Measurements from ENCODE around the gene STARD10. TPM values are rescaled to one million over a fixed set of nuclear protein-coding genes. Genes with fewer than 3 reads are reported as not detected.

Gene STARD10, protein sequence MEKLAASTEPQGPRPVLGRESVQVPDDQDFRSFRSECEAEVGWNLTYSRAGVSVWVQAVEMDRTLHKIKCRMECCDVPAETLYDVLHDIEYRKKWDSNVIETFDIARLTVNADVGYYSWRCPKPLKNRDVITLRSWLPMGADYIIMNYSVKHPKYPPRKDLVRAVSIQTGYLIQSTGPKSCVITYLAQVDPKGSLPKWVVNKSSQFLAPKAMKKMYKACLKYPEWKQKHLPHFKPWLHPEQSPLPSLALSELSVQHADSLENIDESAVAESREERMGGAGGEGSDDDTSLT
- 100 to 1,000 TPM; 282 to 525 (median 330) TPM for total RNA-seq
- long read RNA-seq, transcript STARD10-210 (7 exons, 1,100 nt), result minor isoform, 11 of 136 reads
- long read RNA-seq, transcript STARD10-217 (3 exons, 506 nt), result major isoform, 87 of 136 reads
- long read RNA-seq, partial matches to known transcripts, result 29 of 136 reads
- long read RNA-seq, other reads (novel, unspliced or antisense), result 6 of 136 reads

DNA sequence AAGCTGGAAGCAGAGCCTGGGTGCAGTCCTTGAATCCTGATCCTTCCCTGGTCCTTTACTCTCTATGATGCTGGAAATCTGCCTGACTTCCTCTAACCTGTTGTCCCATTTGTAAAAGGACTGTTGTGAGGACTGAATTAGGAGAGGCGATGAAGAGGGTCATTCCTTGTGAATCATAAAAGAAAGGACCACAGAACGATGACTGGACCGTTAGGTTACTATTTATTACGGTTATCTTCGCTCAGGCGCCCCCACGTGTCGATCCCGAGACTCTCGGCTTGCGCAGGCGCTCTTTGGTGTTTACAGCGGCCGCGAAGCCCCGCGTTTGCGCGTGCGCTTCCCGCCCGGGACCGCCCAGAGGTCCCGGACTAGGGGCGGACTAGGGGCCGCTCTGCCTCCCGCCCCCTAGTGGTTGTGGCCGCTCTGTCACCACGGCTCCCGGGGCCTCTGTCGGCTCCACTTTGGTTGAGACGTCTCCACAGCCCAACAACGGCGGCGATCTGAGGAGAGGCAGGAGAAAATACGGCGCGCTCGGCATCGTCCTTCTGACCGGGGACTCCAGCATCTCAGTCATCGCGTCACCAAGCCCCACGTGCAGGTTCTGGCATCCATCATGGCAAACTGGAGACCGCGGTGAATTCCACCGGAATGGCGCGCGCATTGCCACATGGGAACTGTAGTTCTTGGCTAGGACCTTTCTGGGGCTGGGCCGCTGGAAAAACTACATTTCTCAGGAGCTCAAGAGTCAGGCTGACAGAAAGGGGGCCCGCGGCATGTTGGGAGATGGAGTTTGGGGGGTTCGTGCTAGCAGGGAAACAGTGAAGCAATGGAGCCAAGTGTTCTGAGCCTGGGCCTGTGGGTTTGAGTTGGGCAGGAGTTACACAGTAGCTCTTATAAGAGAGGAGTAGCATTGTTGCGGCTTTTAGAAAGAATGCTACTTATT, at the start of gene STARD10:
Gene STARD10 (minus strand): TSS at position 623 of the 943 bp plus-strand sequence. CDS start 12,866 bp downstream, outside the sequence.
- Histone ChIP-seq H3K4me1 (peaks cover 0 to 44% (median 11%) of the 10 kb centered on the region in 4 donors), H3K4me3 (peak within 1 kb of the TSS; percentile 57 to 74 (median 70)), H3K27me3 (no peaks in the 10 kb centered on the region), H3K27ac (peak within 1 kb of the TSS; percentile 55 to 84 (median 80)), H3K9me3 (no peaks in the 10 kb centered on the region), H3K36me3 (no peaks in the 10 kb centered on the region)
- intact Hi-C loops (cut with DNase I), result loop anchor here in 1 of 2 donors (5.0 kb wide), 1 partner anchor 66 kb away; no protein-coding TSS in a partner anchor
- DNase-seq (peak; percentile 97), ATAC-seq (peak; percentile 91 to 96 (median 93))
- WGBS (ENCODE audit: insufficient coverage, low coverage, low lambda C conversion rate, missing lambda C conversion rate), result under 1% methylated on average over 26 of the region's 55 CpGs
- TF ChIP-seq, protein P1, sequence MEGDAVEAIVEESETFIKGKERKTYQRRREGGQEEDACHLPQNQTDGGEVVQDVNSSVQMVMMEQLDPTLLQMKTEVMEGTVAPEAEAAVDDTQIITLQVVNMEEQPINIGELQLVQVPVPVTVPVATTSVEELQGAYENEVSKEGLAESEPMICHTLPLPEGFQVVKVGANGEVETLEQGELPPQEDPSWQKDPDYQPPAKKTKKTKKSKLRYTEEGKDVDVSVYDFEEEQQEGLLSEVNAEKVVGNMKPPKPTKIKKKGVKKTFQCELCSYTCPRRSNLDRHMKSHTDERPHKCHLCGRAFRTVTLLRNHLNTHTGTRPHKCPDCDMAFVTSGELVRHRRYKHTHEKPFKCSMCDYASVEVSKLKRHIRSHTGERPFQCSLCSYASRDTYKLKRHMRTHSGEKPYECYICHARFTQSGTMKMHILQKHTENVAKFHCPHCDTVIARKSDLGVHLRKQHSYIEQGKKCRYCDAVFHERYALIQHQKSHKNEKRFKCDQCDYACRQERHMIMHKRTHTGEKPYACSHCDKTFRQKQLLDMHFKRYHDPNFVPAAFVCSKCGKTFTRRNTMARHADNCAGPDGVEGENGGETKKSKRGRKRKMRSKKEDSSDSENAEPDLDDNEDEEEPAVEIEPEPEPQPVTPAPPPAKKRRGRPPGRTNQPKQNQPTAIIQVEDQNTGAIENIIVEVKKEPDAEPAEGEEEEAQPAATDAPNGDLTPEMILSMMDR (IDR thresholded peaks at IDR 0.05), result peak; percentile 98 to 100 (median 99)
- no peak for TF ChIP-seq POLR2A (IDR thresholded peaks at IDR 0.05)

DNA sequence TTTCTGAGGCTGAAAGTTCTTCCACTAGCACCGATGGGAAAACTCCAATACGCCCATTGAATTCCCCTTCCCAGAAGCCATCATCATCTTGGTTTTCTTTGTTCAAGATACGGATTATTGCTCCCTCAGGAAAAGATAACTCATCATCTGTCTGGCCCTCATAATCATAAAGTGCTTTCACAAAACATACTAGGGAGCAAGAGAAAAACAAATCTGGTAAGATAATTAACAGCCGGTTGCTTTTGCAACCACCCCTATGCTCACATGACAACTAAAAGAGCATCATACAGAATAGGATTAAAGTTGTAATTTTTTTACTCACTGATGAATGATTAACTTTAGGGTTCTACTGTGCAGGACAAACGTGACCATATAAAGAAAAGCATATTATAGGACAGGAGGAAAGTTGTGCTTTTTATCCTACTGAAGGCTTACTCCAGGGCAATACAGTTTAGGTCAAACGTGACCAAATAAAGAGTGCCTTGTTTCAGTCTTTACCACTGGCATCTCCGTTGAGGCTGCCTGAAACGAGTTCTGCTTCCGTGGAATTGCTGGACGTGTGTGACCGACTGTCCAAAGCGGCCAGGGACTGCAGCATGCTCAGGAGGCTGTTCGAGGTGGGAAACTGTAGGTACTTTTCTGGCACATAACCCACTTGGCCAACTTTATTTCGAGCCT, 48.9 kb upstream of the STARD10 start:
- Histone ChIP-seq H3K9me3 (no peaks in the 10 kb centered on the region), H3K36me3 (peaks cover 0 to 60% (median 9%) of the 10 kb centered on the region in 4 donors), H3K4me1 (no peaks in the 10 kb centered on the region), H3K27ac (no peak overlapping the region), H3K4me3 (no peak overlapping the region), H3K27me3 (no peaks in the 10 kb centered on the region)
- TF ChIP-seq, protein P1 (IDR thresholded peaks at IDR 0.05), result no peak
- no peak for TF ChIP-seq POLR2A (IDR thresholded peaks at IDR 0.05)
- 82% methylated on average over 8 of the region's 14 CpGs for whole genome bisulfite sequencing (ENCODE audit: insufficient coverage, low coverage, low lambda C conversion rate, missing lambda C conversion rate)
- intact Hi-C loops (cut with DNase I), result no loop called here
- ATAC-seq (no peak), DNase-seq (no peak)

DNA sequence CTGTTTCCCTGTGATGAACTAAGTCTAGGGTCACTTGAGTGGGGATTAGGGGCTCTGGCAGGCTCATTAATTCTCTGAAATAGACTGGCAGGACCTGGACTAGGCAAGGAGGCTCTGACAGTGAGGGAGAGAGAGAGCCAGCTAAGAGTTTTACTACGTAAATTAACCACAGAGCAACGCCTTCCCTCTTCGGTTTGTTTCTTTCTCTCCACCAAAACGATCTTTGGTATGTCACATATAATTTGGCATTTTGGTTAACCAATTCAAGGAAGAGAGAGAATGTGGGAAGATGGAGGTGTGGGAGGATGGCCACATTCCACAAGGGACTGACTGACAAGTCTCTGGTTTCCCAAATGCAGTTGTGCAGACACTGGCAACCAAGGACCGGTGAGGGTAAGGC, 48.3 kb upstream of the STARD10 start:
- H3K4me1 ChIP-seq, result no peaks in the 10 kb centered on the region
- H3K9me3 ChIP-seq, result no peaks in the 10 kb centered on the region
- H3K27me3 ChIP-seq, result no peaks in the 10 kb centered on the region
- peaks cover 0 to 67% (median 12%) of the 10 kb centered on the region in 4 donors for H3K36me3 ChIP-seq
- ATAC-seq, result no peak
- no peak for DNase-seq
- WGBS (ENCODE audit: insufficient coverage, low coverage, low lambda C conversion rate, missing lambda C conversion rate), result 86% methylated on average over 5 of the region's 5 CpGs
- no peak overlapping the region for H3K27ac ChIP-seq
- no peak overlapping the region for H3K4me3 ChIP-seq
- TF ChIP-seq, protein P1 (IDR thresholded peaks at IDR 0.05), result no peak
- no peak for TF ChIP-seq POLR2A (IDR thresholded peaks at IDR 0.05)
- intact Hi-C loops (cut with DNase I), result no loop called here

DNA sequence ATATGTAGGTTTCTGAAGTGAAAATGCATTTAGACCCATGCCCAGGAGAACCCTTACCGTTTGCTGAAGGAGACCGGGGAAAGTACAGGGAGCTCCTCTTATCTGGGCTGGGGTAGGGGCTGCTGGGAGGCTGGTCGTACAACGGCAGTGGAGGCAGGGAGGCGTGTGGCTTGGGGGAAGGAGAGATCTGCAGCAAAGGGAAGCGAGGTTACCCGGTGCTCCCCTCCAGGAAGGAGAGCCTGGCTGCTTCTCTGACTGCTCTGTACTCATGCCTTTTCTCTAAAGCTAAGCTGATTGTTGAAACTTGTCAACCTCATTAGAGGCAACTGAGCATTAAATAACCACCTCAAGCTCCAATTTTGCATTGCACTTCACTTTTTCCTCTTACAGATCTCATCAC, 47.5 kb upstream of the STARD10 start:
- DNase-seq (no peak), ATAC-seq (peak in 2 of 4 donors; percentile 22 to 51)
- no peak overlapping the region for H3K4me3 ChIP-seq
- 66% methylated on average over 7 of the region's 7 CpGs for WGBS (ENCODE audit: insufficient coverage, low coverage, low lambda C conversion rate, missing lambda C conversion rate)
- intact Hi-C loops (cut with DNase I), result no loop called here
- H3K36me3 ChIP-seq, result peaks cover 0 to 62% (median 13%) of the 10 kb centered on the region in 4 donors
- H3K9me3 ChIP-seq, result no peaks in the 10 kb centered on the region
- no peak for TF ChIP-seq POLR2A (IDR thresholded peaks at IDR 0.05)
- TF ChIP-seq, protein P1 (IDR thresholded peaks at IDR 0.05), result no peak
- no peak overlapping the region for H3K27ac ChIP-seq
- no peaks in the 10 kb centered on the region for H3K4me1 ChIP-seq
- H3K27me3 ChIP-seq, result no peaks in the 10 kb centered on the region
